Measurements from ENCODE around the gene DAND5. TPM values are rescaled to one million over a fixed set of nuclear protein-coding genes. Genes with fewer than 3 reads are reported as not detected.

DAND5 gene
- total RNA-seq, 1 donor from 2014 or later, result not detected

DNA sequence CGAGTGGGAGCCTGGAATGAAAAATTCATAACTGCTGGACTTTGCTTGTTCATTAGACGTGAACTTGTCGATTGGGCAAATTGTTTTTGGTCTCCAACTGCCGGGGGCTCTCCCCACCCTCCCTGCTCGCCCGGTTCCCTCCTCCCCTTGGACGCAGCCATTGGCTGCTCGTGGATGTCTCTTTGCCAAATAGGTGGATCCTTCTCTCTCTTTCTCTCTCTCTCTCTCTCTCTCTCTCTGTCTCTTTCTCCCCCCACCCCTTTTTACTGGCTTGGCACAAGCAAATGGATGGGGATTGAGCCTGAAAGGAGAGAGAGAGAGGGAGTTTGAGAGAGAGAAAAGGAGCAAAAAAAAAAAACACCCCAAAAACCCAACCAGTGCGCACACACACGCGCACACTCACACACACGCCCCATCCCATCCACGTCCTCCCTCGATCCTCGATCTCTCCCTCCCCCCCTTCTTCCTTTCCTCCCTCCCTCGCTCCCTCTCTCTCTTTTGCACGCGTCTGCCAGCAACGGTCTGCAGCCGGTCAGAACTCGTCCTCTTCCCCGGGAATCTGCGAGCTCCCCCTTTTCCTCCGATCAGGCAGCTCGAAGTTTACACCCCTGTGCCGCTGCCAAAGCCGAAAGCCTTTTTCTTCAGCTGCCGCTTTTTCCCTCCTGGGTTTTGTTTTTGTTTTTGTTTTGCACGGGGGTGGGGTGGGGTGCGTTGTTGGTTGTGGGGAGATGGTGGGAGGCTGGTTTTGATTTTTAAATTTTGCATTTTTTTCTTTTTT is 53.7 kb downstream of the DAND5 start:
- peak; percentile 96 for DNase-seq

DNA sequence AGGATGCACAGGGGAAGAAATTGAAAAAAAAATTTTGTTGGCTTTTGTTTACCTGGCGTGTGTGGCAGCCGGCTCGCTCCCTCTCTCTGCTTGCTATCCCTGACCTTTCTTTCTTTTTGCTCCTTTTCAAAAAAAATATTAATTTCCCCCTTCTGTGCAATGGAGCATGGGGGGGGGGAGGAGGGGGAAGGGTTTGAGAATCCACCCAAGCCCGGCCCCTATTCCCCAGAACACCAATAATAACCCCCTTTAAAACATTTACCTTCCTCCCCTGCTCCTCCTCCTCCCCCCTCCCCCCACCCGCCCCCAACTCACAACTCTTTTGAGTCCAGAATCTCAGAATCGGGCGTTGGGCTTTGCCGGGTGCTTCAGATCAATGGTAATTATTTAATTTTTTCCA is 54.3 kb downstream of the DAND5 start:
- peak; percentile 53 for DNase-seq

Small RNA genes lying within 50 kb of the gene (small RNA-seq; reads per million reads assigned to genes)
- gene MIR5695 (ENCODE audit: low replicate concordance) (0.52 reads per million, percentile 74 among the genes with 10 or more reads in this experiment), gene MIR6515 (ENCODE audit: low replicate concordance) (0.08 reads per million)

Other genes with a start within 250 kb of the DAND5 start
- 44.7 TPM for gene TNPO2, start 245.6 kb upstream of the DAND5 start, total RNA-seq
- gene TRIR, start 234.9 kb upstream of the DAND5 start, total RNA-seq, result 121 TPM
- gene GET3, start 232.1 kb upstream of the DAND5 start, total RNA-seq, result 42.9 TPM
- not detected for gene BEST2, start 217.8 kb upstream of the DAND5 start, total RNA-seq
- gene HOOK2, start 194.0 kb upstream of the DAND5 start, total RNA-seq, result 68.5 TPM
- gene JUNB, start 178.1 kb upstream of the DAND5 start, total RNA-seq, result 157 TPM
- gene PRDX2, start 167.8 kb upstream of the DAND5 start, total RNA-seq, result 304 TPM
- not detected for gene THSD8, start 167.5 kb upstream of the DAND5 start, total RNA-seq
- gene RNASEH2A, start 163.0 kb upstream of the DAND5 start, total RNA-seq, result 10.4 TPM
- gene RTBDN, start 135.0 kb upstream of the DAND5 start, total RNA-seq, result not detected
- gene MAST1, start 131.1 kb upstream of the DAND5 start, total RNA-seq, result 0.92 TPM
- 9.1 TPM for gene DNASE2, start 88.1 kb upstream of the DAND5 start, total RNA-seq
- 1.6 TPM for gene KLF1, start 82.4 kb upstream of the DAND5 start, total RNA-seq
- gene GCDH, start 78.4 kb upstream of the DAND5 start, total RNA-seq, result 46.5 TPM
- not detected for gene SYCE2, start 50.3 kb upstream of the DAND5 start, total RNA-seq
- 36.9 TPM for gene FARSA, start 35.9 kb upstream of the DAND5 start, total RNA-seq
- gene CALR, start 31.0 kb upstream of the DAND5 start, total RNA-seq, result 383 TPM
- 77.8 TPM for gene RAD23A, start 23.7 kb upstream of the DAND5 start, total RNA-seq
- 30.1 TPM for gene GADD45GIP1, start 12.4 kb upstream of the DAND5 start, total RNA-seq
- 144 TPM for gene NFIX, start 25.9 kb downstream of the DAND5 start, total RNA-seq
- gene LYL1, start 133.3 kb downstream of the DAND5 start, total RNA-seq, result 4.2 TPM
- gene TRMT1, start 147.2 kb downstream of the DAND5 start, total RNA-seq, result 20.9 TPM
- gene NACC1, start 148.7 kb downstream of the DAND5 start, total RNA-seq, result 16.2 TPM
- gene STX10, start 180.8 kb downstream of the DAND5 start, total RNA-seq, result 48.4 TPM
- 29.8 TPM for gene IER2, start 180.8 kb downstream of the DAND5 start, total RNA-seq

Measured in tongue (tissue), 3 donors.